Lower lobe of right lung (tissue), 2 donors: ENCODE measurements around the gene SLC4A7. TPM values are rescaled to one million over a fixed set of nuclear protein-coding genes. Genes with fewer than 3 reads are reported as not detected.

ENCODE experiments used
- ATAC-seq, 2 donors: fragments of 200-7000 bp; cut with Tn5 transposase; one replicate each; pipeline ENCODE4 v1.9.1; 2020 to 2022; ENCODE audit warnings: mild to moderate bottlenecking in 2 of 2, moderate library complexity in 2 of 2
- DNase-seq: peaks from one replicate; pipeline ENCODE4 v3.0.0-alpha.2; 2020
- H3K27ac ChIP-seq: fragments of 200-600 bp; one replicate; pipeline ENCODE4 v1.8.0; 2022
- H3K27me3 ChIP-seq: fragments of 200-600 bp; one replicate; pipeline ENCODE4 v1.8.0; 2022; ENCODE audit warnings: low read depth
- H3K36me3 ChIP-seq: fragments of 200-600 bp; one replicate; pipeline ENCODE4 v1.8.0; 2022; ENCODE audit warnings: mild to moderate bottlenecking
- H3K4me1 ChIP-seq: fragments of 200-600 bp; one replicate; pipeline ENCODE4 v1.8.0; 2022
- H3K4me3 ChIP-seq: fragments of 200-600 bp; one replicate; pipeline ENCODE4 v1.8.0; 2022; ENCODE audit warnings: mild to moderate bottlenecking
- H3K9me3 ChIP-seq: fragments of 200-600 bp; one replicate; pipeline ENCODE4 v1.8.0; 2022
- intact Hi-C: fragments of 100-400 bp; cut with DNase I; formaldehyde crosslinking; loops from one replicate; pipeline ENCODE4 v1.11.0; 2022
- total RNA-seq: library from RNA; stranded (reverse); fragmentation: NEBNext Ultra II Directional; extraction: Animal tissue kit (Norgen Biotek cat#: 25700); gene quantifications from one replicate; pipeline ENCODE4 v1.2.1, GENCODE V29; 2021
- TF ChIP-seq, protein P1 (sequence below): fragments of 200-600 bp; IDR thresholded peaks from one replicate; pipeline ENCODE4 v1.8.0; 2022; ENCODE audit warnings: antibody characterized with exemption, mild to moderate bottlenecking
- donor health status: DM: no; HTN: yes; CAD: no; lungs with severe emphysema.

Gene SLC4A7
- total RNA-seq, 1 donor from 2014 or later: 17.2 TPM

DNA sequence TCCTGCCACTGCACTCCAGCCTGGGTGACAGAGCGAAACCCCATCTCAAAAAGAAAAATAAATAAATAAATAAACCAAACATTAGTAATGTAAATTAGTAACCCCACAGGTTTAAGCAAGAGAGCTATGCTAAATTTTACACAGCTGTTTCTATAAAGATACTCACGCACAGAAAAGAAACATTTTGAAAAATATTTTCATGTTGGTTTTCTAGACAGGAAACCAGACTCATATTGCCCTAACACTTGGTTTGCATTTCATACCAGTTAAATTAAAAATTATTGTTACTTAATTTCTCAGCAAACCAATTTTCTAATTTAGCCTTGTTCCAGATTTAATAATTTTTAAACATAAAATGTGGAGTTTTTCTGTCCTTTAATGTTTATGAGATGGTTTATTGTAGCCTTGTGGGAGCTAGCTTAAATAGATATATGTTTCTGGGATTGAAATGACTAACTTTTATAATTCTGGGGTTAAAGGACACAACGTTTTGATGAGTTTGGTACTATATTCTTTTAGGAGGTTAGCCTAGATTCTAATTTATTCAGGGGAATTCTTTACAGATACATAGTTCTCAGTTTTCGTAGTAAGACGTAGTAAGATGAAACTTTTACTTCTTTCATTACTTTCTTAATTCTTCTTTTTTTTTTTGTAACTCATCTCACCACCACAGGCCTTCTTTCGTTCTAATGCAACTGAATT lies 42.6 kb upstream of the SLC4A7 start:
- no peak for DNase-seq
- Histone ChIP-seq H3K9me3 (no peaks in the 10 kb centered on the region), H3K4me1 (peaks cover 15% of the 10 kb centered on the region), H3K27me3 (no peaks in the 10 kb centered on the region), H3K27ac (no peak overlapping the region), H3K36me3 (no peaks in the 10 kb centered on the region), H3K4me3 (no peak overlapping the region)
- no peak for ATAC-seq
- intact Hi-C loops: no loop called here
- TF ChIP-seq, protein P1, sequence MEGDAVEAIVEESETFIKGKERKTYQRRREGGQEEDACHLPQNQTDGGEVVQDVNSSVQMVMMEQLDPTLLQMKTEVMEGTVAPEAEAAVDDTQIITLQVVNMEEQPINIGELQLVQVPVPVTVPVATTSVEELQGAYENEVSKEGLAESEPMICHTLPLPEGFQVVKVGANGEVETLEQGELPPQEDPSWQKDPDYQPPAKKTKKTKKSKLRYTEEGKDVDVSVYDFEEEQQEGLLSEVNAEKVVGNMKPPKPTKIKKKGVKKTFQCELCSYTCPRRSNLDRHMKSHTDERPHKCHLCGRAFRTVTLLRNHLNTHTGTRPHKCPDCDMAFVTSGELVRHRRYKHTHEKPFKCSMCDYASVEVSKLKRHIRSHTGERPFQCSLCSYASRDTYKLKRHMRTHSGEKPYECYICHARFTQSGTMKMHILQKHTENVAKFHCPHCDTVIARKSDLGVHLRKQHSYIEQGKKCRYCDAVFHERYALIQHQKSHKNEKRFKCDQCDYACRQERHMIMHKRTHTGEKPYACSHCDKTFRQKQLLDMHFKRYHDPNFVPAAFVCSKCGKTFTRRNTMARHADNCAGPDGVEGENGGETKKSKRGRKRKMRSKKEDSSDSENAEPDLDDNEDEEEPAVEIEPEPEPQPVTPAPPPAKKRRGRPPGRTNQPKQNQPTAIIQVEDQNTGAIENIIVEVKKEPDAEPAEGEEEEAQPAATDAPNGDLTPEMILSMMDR: no peak

DNA sequence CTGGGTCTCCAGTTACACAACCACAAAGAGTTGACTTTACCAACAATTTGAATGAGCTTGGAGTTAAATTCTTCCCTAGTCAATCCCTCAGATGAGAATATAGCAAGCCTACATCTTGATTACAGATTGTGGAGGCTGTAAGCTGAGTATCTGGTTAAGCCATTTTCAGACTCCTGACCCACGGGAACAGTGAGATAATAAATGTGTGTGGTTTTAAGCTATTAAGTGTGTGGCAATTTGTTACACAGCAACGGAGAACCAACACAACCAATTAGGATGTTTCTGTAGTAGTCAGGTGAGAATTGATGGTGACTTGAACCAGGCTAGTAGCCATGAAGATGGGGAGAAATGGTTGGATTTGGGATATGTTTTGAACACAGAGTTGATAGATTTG lies 37.7 kb upstream of the SLC4A7 start:
- Histone ChIP-seq H3K36me3 (no peaks in the 10 kb centered on the region), H3K27ac (peak overlapping the region; percentile 18), H3K27me3 (no peaks in the 10 kb centered on the region), H3K9me3 (no peaks in the 10 kb centered on the region), H3K4me1 (peaks cover 23% of the 10 kb centered on the region), H3K4me3 (no peak overlapping the region)
- TF ChIP-seq, protein P1: no peak
- intact Hi-C loops: no loop called here
- DNase-seq: no peak
- no peak for ATAC-seq

DNA sequence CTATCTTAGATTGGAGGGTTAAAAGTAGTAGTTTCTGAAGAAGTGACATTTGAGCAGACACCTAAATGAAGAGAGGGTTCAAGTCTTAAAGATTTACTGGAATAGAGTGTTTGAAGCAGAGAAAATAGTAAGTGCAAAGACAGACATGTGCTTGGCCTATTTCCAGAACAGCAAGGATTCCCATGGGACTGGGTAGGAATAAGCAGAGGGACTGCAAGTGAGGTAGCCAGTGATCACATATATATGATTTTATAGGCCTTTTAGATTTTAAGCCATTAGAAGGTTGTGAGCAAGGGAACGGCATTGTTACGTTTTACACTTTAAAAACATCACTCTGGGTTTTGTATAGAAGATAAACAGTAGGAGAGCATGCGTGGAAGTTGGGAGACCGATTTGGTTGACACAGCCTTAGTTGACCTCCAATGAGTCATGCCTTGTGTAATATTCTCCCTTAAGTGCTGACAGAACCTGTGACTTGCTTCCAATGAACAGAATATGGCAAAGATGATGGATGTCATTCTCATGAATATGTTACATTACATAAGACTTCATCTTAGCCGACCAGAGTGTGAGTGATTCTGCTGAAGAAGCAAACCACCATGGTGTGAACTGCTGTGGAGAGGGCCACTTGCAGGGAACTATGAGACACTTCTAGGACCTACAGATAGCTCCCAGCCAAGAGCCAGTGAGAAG lies 37.1 kb upstream of the SLC4A7 start:
- TF ChIP-seq, protein P1: no peak
- Histone ChIP-seq H3K36me3 (no peaks in the 10 kb centered on the region), H3K9me3 (no peaks in the 10 kb centered on the region), H3K4me3 (no peak overlapping the region), H3K4me1 (peaks cover 23% of the 10 kb centered on the region), H3K27me3 (no peaks in the 10 kb centered on the region), H3K27ac (peak overlapping the region; percentile 18)
- ATAC-seq: peak; percentile 81 to 87
- intact Hi-C loops: no loop called here
- DNase-seq: no peak

DNA sequence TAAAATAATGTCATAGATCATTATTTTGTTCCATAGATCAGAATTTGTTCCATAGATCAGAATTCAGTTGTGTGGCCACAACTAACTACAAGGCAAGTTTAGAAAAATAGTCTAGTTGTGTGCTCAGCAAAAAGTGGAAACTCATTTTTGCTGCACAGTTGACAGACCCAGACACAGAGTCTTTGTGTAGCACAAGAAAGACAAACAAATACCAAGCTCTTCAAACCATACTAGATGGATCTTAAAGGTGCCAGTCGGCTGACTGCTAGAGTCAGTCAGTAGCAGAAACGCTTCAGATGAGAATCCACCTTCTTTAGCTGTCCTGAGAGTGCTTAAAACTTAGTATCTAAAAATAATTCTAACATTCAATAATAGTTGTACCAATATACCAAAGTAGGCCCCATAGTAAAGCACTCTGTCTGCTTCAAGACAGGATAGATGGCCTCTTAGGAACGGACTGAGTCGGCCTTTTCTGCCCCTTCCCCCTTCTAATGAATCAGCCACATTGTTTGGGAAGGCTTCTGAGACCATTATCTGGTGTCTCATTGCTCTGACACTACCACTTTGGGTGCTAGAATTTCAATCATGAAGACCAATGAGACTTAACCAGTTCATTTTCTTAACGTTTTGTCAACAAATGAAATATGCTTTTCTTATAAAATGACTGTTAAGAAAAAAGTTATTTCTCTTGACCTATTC lies 27.7 kb upstream of the SLC4A7 start:
- DNase-seq: no peak
- Histone ChIP-seq H3K27me3 (no peaks in the 10 kb centered on the region), H3K4me3 (no peak overlapping the region), H3K9me3 (no peaks in the 10 kb centered on the region), H3K4me1 (peaks cover 8% of the 10 kb centered on the region), H3K27ac (no peak overlapping the region), H3K36me3 (no peaks in the 10 kb centered on the region)
- TF ChIP-seq, protein P1: no peak
- intact Hi-C loops: no loop called here
- ATAC-seq: no peak

DNA sequence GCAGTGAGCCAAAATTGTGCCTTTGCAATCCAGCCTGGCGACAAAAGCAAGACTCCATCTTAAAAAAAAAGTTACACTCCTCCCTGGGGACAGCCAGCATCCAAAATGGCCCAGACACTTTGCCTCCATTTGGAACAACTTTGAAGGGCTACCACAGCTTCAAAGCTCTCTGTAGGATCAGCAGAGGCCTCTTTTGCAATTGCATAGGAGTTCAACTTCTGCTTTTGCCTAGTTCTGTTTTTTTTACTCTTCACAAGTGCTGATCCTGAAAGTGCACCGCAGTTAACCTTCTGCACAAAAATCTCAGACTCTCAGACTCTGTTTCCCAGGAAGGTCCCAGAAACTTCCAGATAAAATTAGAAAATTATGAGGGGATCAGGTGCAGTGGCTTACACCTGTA lies 25.2 kb upstream of the SLC4A7 start:
- H3K27me3 ChIP-seq: no peaks in the 10 kb centered on the region
- no peak overlapping the region for H3K4me3 ChIP-seq
- TF ChIP-seq, protein P1: no peak
- no peaks in the 10 kb centered on the region for H3K9me3 ChIP-seq
- H3K27ac ChIP-seq: no peak overlapping the region
- ATAC-seq: peak in 1 of 2 donors; percentile 56
- no peak for DNase-seq
- peaks cover 8% of the 10 kb centered on the region for H3K4me1 ChIP-seq
- H3K36me3 ChIP-seq: no peaks in the 10 kb centered on the region
- intact Hi-C loops: no loop called here
